CMK (cell line): ENCODE measurements around the gene CCDC201.
"Not testable (repeated sequence)": the region's sequence is repeated elsewhere in the genome, so short reads cannot be mapped to it uniquely, and the experiment has no call there.

ENCODE experiments used
- DNase-seq: peaks from one replicate; pipeline ENCODE4 v3.0.0-alpha.2; 2010; ENCODE audit warnings: low read depth

CCDC201 gene

DNA sequence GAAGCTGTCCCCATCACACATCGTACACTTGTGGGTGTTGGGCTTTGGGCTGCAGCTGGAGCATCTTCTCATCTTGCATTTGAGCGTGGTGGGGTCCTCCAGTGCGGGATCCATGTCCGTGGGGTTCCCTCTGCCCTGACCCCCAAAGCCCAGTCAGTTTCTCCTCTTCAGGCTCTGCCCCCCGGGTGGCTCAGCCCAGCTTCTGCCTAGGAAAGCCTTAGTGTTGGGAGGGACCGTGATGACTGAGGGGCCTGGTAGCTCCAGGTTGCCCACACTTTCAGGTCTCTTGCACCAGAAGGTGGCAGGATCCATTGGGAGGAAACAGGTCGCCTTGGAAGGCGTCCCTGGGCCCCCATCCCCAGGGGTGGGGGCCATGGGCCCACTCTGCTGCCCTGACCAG lies 55.9 kb downstream of the CCDC201 start:
- DNase-seq = not testable (repeated sequence)

DNA sequence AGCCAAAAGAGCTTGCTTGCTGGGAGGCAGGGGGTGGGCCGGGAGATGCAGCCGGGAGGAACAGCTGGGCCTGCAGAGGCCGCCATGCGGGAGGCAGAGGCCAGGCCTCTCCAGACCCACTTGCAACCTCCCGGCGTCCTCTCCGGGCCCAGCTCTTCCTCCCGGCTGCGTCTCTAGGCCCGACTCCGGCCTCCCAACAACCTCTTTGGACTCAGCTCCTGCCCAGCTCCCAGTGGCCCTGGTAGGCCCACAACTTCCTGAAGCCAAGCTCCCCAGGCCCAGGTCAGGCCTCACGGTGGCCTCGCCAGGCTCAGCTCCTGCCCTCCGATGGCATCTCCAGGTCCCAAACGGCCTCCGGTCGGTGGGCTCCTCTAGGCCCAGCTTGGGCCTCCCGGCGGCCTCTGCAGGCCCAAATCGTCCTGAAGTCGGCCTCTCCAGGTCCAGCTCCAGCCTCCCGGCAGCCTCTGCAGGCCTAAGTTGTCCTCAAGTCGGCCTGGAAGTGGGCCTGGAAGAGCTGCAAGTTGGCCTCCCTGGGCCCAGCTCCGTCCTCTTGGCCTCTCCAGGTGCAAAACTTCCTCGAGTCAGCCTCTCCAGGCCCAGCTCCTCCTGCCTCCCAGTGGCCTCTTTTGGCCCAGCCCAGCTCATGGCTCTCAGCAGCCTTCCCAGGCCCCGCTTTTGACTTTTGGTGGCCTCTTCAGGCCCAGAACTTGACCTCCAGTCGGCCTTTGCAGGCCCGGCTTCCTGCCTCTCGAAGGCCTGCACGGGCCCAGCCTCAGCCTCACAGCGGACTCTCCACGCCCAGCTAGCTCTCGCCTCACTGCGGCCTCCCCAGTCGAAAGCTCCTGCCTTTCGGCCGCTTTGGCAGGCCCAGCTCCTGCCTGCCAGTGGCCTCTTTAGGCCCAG lies 58.4 kb downstream of the CCDC201 start:
- not testable (repeated sequence) for DNase-seq

DNA sequence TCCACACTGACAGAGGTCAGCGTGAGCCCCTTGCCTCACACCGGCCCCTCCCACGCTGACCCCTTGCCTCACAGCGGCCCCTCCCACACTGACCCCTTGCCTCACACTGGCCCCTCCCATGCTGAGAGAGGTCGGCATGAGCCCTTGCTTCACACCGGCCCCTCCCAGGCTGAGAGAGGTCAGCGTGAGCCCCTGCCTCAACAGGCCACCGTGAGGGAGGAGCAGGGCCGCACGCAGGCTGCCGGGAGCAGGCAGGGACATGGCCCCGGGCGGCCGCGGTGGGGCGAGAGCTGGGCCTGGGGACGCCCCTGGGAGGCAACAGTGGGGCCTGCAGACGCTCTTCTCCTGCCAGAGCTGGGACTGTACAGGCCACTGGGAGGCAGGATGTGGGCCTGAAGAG lies 59.1 kb downstream of the CCDC201 start:
- not testable (repeated sequence) for DNase-seq

DNA sequence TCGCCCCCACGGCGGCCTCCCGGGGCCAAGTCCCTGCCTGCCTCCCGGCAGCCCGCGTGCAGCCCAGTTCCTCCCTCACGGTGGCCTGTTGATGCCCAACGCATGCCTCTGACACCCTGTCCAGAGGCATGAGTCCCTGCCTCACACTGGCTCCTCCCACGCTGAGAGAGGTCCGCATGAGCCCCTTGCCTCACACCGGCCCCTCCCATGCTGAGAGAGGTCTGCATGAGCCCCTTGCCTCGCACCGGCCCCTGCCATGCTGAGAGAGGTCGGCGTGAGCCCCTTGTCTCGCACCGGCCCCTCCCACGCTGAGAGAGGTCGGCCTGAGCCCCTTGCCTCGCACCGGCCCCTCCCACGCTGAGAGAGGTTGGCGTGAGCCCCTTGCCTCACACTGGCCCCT lies 59.9 kb downstream of the CCDC201 start:
- DNase-seq = no peak

DNA sequence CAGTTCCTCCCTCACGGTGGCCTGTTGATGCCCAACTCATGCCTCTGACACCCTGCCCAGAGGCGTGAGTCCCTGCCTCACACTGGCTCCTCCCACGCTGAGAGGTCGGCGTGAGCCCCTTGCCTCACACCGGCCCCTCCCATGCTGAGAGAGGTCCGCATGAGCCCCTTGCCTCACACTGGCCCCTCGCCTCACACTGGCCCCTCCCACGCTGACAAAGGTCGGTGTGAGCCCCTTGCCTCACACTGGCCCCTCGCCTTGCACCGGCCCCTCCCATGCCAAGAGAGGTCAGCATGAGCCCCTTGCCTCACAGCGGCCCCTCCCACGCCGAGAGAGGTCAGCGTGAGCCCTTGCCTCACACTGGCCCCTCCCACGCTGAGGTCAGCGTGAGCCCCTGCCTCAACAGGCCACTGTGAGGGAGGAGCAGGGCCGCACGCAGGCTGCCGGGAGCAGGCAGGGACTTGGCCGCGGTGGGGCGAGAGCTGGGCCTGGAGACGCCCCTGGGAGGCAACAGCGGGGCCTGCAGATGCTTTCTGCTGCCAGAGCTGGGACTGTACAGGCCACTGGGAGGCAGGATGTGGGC lies 61.1 kb downstream of the CCDC201 start:
- DNase-seq = not testable (repeated sequence)

DNA sequence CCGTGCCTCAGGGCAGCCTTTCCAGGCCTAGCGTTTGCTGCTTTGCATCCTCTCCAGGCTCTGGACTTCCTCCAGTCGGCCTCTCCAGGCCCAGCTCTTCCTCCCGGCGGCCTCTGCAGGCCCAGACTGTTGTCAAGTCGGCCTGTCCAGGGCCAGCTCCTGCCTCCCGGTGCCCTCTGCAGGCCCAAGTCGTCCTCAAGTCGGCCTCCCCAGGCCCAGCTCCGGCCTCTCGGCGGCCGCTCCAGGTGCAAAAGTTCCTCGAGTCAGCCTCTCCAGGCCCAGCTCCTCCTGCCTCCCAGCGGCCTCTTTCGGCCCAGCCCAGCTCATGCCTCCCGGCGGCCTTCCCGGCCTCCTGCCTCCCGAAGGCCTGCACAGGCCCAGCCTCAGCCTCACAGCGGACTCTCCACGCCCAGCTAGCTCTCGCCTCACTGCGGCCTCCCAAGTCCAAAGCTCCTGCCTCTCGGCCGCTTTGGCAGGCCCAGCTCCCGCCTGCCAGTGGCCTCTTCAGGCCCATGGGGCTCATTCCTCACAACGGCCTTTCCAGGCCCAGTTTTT lies 62.4 kb downstream of the CCDC201 start:
- not testable (repeated sequence) for DNase-seq
